IMR-90 (cell line): ENCODE data around the gene HERPUD1.

Experiments
- CEBPB ChIP-seq: IDR thresholded peaks from 2 replicates; pipeline ENCODE4 v1.6.1; 2012; ENCODE audit warnings: low read depth, low read length, improper control_type of control experiment
- CHD1 ChIP-seq: IDR thresholded peaks from 2 replicates; pipeline ENCODE4 v1.6.1; 2012; ENCODE audit warnings: low read depth, low read length, improper control_type of control experiment
- CTCF ChIP-seq: conservative IDR thresholded peaks from 2 replicates; pipeline ENCODE4 v1.5.1; 2012; ENCODE audit warnings: mild to moderate bottlenecking, low read depth, low read length, improper control_type of control experiment
- ELK1 ChIP-seq: fragments of 150-350 bp; IDR thresholded peaks from 2 replicates; pipeline ENCODE4 v1.6.1; 2016; ENCODE audit warnings: low read depth, mild to moderate bottlenecking, low read length, moderate library complexity, borderline replicate concordance
- MAFK ChIP-seq: IDR thresholded peaks from 2 replicates; pipeline ENCODE4 v1.6.1; 2012; ENCODE audit warnings: low read depth, low read length, improper control_type of control experiment
- POLR2A ChIP-seq: IDR thresholded peaks from 2 replicates; pipeline ENCODE4 v1.6.1; 2012; ENCODE audit warnings: mild to moderate bottlenecking, low read depth, low read length
- RCOR1 ChIP-seq: IDR thresholded peaks from 2 replicates; pipeline ENCODE4 v1.6.1; 2012; ENCODE audit warnings: mild to moderate bottlenecking, low read length, improper control_type of control experiment; ENCODE audit not compliant: insufficient replicate concordance
- RFX5 ChIP-seq: IDR thresholded peaks from 2 replicates; pipeline ENCODE4 v1.8.0; 2012; ENCODE audit warnings: low read depth, mild to moderate bottlenecking, low read length, moderate library complexity
- SMC3 ChIP-seq: fragments of 150-350 bp; IDR thresholded peaks from 2 replicates; pipeline ENCODE4 v1.6.1; 2016; ENCODE audit warnings: low read depth, mild to moderate bottlenecking, antibody characterized with exemption, low read length, moderate library complexity

- no peak for TF ChIP-seq RCOR1
- TF ChIP-seq CTCF, result no peak
- no peak for TF ChIP-seq CEBPB
- no peak for TF ChIP-seq SMC3
- TF ChIP-seq ELK1, result no peak
- TF ChIP-seq RFX5, result no peak
- TF ChIP-seq POLR2A, result no peak
- TF ChIP-seq MAFK, result no peak
- TF ChIP-seq CHD1, result no peak
Observed at GRCh38 chr16:56892705-56893104, 39.2 kb upstream of the HERPUD1 start.
